Heart left ventricle (tissue), 16 donors: ENCODE measurements around the gene BDKRB2. TPM values are rescaled to one million over a fixed set of nuclear protein-coding genes. Genes with fewer than 3 reads are reported as not detected.

ENCODE experiments used
- ATAC-seq, 4 donors: fragments of 200-7000 bp; cut with Tn5 transposase; one replicate each; pipeline ENCODE4 v1.9.1; 2020 to 2022; ENCODE audit warnings: moderate library complexity in 4 of 4, mild to moderate bottlenecking in 3 of 4, moderate number of reproducible peaks in 1 of 4
- DNase-seq, 5 donors: peaks; one replicate each; pipeline ENCODE4 v3.0.0-alpha.2; 2020
- H3K27ac ChIP-seq, 12 donors: fragments of 200-600 bp; sonication (generic) in 4 of 12; one replicate each; pipeline versions ENCODE4 v1.5.0 to v1.8.0; 2016 to 2022; ENCODE audit warnings: mild to moderate bottlenecking in 2 of 12
- H3K27me3 ChIP-seq, 9 donors: fragments of 200-600 bp; sonication (generic) in 2 of 9; one replicate each; pipeline versions ENCODE4 v1.5.1 to v1.8.0; 2016 to 2022; ENCODE audit warnings: mild to moderate bottlenecking in 3 of 9
- H3K36me3 ChIP-seq, 9 donors: fragments of 200-600 bp; sonication (generic) in 2 of 9; one replicate each; pipeline versions ENCODE4 v1.5.0 to v1.8.0; 2018 to 2022; ENCODE audit warnings: mild to moderate bottlenecking in 2 of 9
- H3K4me1 ChIP-seq, 12 donors: fragments of 200-600 bp; sonication (generic) in 4 of 12; one replicate each; pipeline versions ENCODE4 v1.5.0 to v1.8.0; 2016 to 2022; ENCODE audit warnings: mild to moderate bottlenecking in 3 of 12
- H3K4me3 ChIP-seq, 12 donors: fragments of 200-600 bp; sonication (generic) in 4 of 12; one replicate each; pipeline versions ENCODE4 v1.5.0 to v1.8.0; 2017 to 2022; ENCODE audit warnings: mild to moderate bottlenecking in 9 of 12, moderate library complexity in 4 of 12
- H3K9me3 ChIP-seq, 12 donors: fragments of 200-600 bp; sonication (generic) in 4 of 12; one replicate each; pipeline versions ENCODE4 v1.5.0 to v1.8.0; 2016 to 2022; ENCODE audit warnings: mild to moderate bottlenecking in 1 of 12
- CTCF ChIP-seq, 12 donors: fragments of 200-600 bp; sonication (generic) in 4 of 12; IDR thresholded peaks; one replicate each; pipeline versions ENCODE4 v1.5.0 to v1.8.0; 2018 to 2022; ENCODE audit warnings: antibody characterized with exemption in 12 of 12, mild to moderate bottlenecking in 5 of 12
- POLR2A ChIP-seq, 2 donors: fragments of 450-650 bp; IDR thresholded peaks; one replicate each; pipeline ENCODE4 v1.6.1; 2017; ENCODE audit warnings: antibody characterized with exemption in 2 of 2, mild to moderate bottlenecking in 2 of 2, moderate library complexity in 2 of 2
- WGBS, 4 donors: extraction: QIAGEN DNeasy Blood & Tissue Kit in 2 of 4; methylation state at CpG; one replicate each; pipeline versions ENCODE4 v1.1.5 to v1.1.7; 2013 to 2018; 5-methylcytosine and 5-hydroxymethylcytosine counted together
- intact Hi-C, 10 donors: fragments of 100-400 bp; cut with DNase I; formaldehyde crosslinking; loops; one replicate each; pipeline versions ENCODE4 v1.11.1 to v1.14.2; 2022
- polyA plus RNA-seq, 2 donors: library from polyadenylated mRNA; stranded (reverse); fragments of 200-250 nt; gene quantifications; one replicate each; pipeline ENCODE4 v1.2.3, GENCODE V29; 2013
- total RNA-seq, 9 donors: library from RNA; depleted of rRNA in 2 of 9; stranded (reverse); fragments of >200 nt in 2 of 9; fragmentation: NEBNext Ultra II Directional in 3 of 9; extraction: Animal tissue kit (Norgen Biotek cat#: 25700) in 3 of 9; gene quantifications; one replicate each; pipeline versions ENCODE4 v1.1.0 to v1.2.4, GENCODE V29; 2016 to 2023
- donor health status: ischemic (EF 13 %, LVEDD 7.1; RV severe dilation, severe dysfunction).
- donor health status: healthy with polysubstance abuse.
- donor health status: DM: no; HTN: yes; CAD: no.
- donor health status: DM: no; HTN: no; CAD: no.
- donor health status: ischemic (EF 25% LVEDD 6.9; RV normal size, moderate dysfunction).
- donor health status: ischemic (EF 25% LVEDD 5.7; RV mildly dilated, moderate dysfunction).
- donor health status: healthy.
- donor health status: DM: yes; HTN: yes; CAD: no.
- donor health status: ischemic (EF 35%, LVEDD 5.7; RV mildly dilated, moderate dysfunction).
- donor health status: nonischemic (EF 11% LVEDD 7.7; RV severe dilation, severe dysfunction).
- donor health status: DM: yes; HTN: yes; CAD: no.
- donor health status: PGD.
- donor health status: ischemic (EF 29% LVEDD 5.4; RV normal size, mild dysfunction).
- donor health status: nonischemic (EF 23%, LVEDD 6.1; RV moderate dilation, normal function).

The BDKRB2 gene
- total and polyA plus RNA-seq, 11 donors = 0.14 to 3.3 (median 0.63) TPM

GRCh38 chr14:96261053-96261452, 56.4 kb downstream of the BDKRB2 start:
- H3K36me3 ChIP-seq = no peaks in the 10 kb centered on the region
- ATAC-seq (no peak), DNase-seq (no peak)
- no peak overlapping the region for H3K27ac ChIP-seq
- WGBS, 4 donors = 77 to 89% (median 80%) methylated on average over 5 of the region's 5 CpGs
- H3K4me3 ChIP-seq = no peak overlapping the region
- peaks cover 0 to under 1% (median 0%) of the 10 kb centered on the region in 12 donors for H3K4me1 ChIP-seq
- intact Hi-C loops = loop anchor here in 1 of 10 donors (5.0 kb wide), 1 partner anchor 249 kb away; no protein-coding TSS in a partner anchor
- TF ChIP-seq CTCF (IDR thresholded peaks at IDR 0.05) = no peak
- TF ChIP-seq POLR2A (IDR thresholded peaks at IDR 0.05) = no peak
- peaks cover 0 to 6% (median 0%) of the 10 kb centered on the region in 9 donors for H3K27me3 ChIP-seq
- H3K9me3 ChIP-seq = peaks cover 0 to 13% (median 4%) of the 10 kb centered on the region in 12 donors

GRCh38 chr14:96261772-96262655, 57.4 kb downstream of the BDKRB2 start:
- Histone ChIP-seq H3K27ac (no peak overlapping the region), H3K36me3 (no peaks in the 10 kb centered on the region), H3K4me1 (no peaks in the 10 kb centered on the region), H3K9me3 (peaks cover 0 to 13% (median 4%) of the 10 kb centered on the region in 12 donors), H3K27me3 (peaks cover 0 to 4% (median 0%) of the 10 kb centered on the region in 9 donors), H3K4me3 (no peak overlapping the region)
- WGBS, 4 donors = 77 to 87% (median 81%) methylated on average over 12 to 16 of the region's 16 CpGs
- ATAC-seq (peak in 2 of 4 donors; percentile 41 to 69), DNase-seq (no peak)
- intact Hi-C loops = loop anchor here in 1 of 10 donors (5.0 kb wide), 1 partner anchor 250 kb away; no protein-coding TSS in a partner anchor
- TF ChIP-seq POLR2A (IDR thresholded peaks at IDR 0.05) (no peak), CTCF (IDR thresholded peaks at IDR 0.05) (no peak)

GRCh38 chr14:96263347-96264199, 58.9 kb downstream of the BDKRB2 start:
- TF ChIP-seq CTCF (IDR thresholded peaks at IDR 0.05) (no peak), POLR2A (IDR thresholded peaks at IDR 0.05) (no peak)
- no peak for DNase-seq
- no peak for ATAC-seq
- intact Hi-C loops = loop anchor here in 1 of 10 donors (5.0 kb wide), 1 partner anchor 251 kb away; no protein-coding TSS in a partner anchor
- Histone ChIP-seq H3K4me3 (no peak overlapping the region), H3K9me3 (peaks cover 0 to 13% (median 4%) of the 10 kb centered on the region in 12 donors), H3K36me3 (no peaks in the 10 kb centered on the region), H3K27ac (no peak overlapping the region), H3K27me3 (peaks cover 0 to 2% (median 0%) of the 10 kb centered on the region in 9 donors), H3K4me1 (no peaks in the 10 kb centered on the region)
- 84 to 86% (median 85%) methylated on average over 16 to 20 of the region's 20 CpGs for WGBS, 4 donors
